HG03025 (cell line): ENCODE results near the gene EPHB4.

Experiments
- ATAC-seq: cut with Tn5 transposase; IDR thresholded peaks from one replicate; pipeline ENCODE4 v1.9.1; 2021; ENCODE audit warnings: mild to moderate bottlenecking, moderate library complexity; ENCODE audit not compliant: unreplicated experiment, low FRiP score

EPHB4 gene

GRCh38 chr7:100827330-100828226 is at the start of gene EPHB4:
Gene EPHB4, minus strand, starts transcription at chr7:100827523. Its CDS starts 493 bp downstream, at chr7:100827030.
- ATAC-seq, result no peak

DNA sequence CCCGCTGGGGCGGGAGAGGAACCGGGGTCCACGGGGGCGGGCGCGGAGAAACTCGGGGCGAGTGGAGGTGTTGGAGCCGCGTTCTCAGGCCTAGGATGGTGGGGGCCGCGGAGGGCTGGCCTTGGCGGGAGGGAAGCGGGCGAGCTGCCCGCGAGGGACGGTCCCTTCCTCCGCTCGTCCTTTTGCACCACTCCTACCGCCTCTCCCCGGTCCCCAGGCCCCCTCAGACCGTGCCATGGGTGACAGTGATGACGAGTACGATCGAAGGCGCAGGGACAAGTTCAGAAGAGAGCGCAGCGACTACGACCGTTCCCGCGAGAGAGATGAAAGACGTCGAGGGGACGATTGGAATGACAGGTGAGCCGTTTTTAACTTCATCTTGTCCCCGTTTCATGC is 48.0 kb upstream of the EPHB4 start:
- peak; percentile 31 for ATAC-seq

DNA sequence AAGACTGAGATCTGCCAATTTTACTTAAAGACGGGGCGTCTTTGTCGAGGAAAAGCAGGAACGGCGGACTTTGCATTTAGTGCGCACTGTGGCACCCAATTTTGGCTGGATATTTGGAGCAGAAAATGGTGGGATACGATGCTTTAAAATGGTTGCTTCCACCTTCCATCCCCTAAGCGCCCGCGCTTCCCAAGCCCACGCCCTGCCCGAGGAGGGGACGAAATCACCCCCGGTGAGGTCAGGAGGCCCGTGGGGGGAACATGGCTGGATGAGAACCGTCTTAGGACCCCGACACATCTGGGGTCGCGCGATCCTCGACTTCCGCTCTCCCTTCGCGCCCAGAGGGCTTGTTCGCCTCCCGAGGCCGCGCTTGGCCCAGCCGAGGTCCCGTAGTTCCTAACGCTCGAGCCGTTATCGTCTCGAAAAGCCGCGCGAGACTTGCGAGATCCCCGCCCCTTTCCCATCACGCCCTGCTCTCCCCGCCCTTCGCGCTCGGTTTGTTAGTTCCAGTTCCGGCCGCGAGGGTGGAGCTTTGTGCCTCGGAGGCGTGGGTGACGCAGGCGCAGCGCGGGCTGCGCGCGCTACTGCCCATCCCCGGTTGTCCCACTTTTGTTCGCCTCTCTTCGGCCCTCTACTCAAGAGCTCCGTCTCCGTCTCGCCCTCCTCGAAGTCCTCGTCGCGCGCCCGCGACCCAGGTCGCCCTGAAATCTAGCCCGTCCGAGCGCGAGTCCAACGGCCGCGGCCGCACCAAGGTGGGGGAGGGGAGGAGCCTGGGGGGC is 47.4 kb upstream of the EPHB4 start, which contains the start of gene SRRT:
TSS of gene SRRT (plus strand) at position 527 of the 779 bp plus-strand sequence. CDS start 488 bp downstream, outside the sequence.
- peak; percentile 79 for ATAC-seq

GRCh38 chr7:100874300-100874576 is 46.9 kb upstream of the EPHB4 start:
- no peak for ATAC-seq

- ATAC-seq, result no peak
Observed at GRCh38 chr7:100873599-100874299, 46.4 kb upstream of the EPHB4 start.

DNA sequence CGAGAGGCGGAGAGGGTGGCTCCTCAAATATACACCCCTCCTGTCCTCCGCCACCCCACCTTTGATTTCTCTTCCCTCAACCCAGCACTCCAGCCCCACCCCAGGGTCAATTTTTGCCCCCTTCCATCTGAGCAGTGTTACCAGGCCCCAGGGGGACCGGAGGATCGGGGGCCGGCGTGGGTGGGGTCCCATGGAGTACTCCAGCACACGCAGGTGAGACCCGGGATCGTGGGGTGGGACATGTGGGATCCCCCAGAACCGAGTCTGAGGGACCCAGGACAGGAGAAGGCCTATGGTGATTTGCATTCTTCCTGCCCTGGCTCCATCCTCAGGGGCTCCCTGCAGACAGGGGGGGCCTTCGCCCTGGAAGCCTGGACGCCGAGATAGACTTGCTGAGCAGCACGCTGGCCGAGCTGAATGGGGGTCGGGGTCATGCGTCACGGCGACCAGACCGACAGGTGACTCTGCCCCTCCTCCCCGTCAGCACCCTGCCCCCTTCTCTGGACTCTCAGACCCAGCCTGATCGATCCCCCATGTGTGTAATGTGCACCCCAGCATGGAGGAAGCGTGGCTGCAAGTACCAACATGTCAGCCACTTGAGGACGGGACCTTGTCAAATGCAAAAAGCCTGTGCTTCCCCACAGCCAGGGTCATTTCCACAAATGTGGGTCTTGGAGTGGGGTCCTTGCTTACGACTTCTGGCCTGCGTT is 40.6 kb upstream of the EPHB4 start:
- no peak for ATAC-seq

GRCh38 chr7:100867040-100867775 is 39.9 kb upstream of the EPHB4 start, which contains the start of gene TRIP6:
Gene TRIP6, plus strand, starts transcription at chr7:100867387. Its CDS starts 111 bp downstream, at chr7:100867498.
- ATAC-seq, result no peak

GRCh38 chr7:100866729-100867039 is 39.4 kb upstream of the EPHB4 start:
- no peak for ATAC-seq

- ATAC-seq, result no peak
Observed at GRCh38 chr7:100865938-100866728, 38.8 kb upstream of the EPHB4 start.

DNA sequence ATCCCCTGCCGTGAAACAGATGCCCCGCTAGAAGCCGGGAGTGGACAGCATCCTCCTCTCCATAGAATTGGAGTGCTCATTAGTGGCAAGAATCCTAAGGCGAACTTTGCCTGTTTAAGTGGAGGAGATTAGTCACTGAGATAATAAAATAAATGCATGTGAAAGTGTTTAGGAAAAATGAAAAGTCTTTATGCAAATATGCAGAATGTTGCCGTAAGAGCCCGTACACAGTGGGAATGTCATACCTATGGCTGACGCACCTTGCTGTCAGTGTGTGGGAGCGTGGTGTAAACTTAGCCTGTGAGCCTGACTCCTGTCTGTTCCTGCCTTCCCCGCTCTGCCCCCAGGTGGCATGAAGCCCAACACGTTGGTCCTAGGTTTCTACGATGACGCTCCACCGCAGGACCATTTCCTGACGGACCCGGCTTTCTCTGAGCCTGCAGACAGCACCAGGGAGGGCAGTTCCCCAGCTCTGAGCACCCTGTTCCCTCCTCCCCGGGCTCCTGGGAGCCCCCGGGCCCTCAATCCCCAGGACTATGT is 38.1 kb upstream of the EPHB4 start:
- ATAC-seq, result no peak

DNA sequence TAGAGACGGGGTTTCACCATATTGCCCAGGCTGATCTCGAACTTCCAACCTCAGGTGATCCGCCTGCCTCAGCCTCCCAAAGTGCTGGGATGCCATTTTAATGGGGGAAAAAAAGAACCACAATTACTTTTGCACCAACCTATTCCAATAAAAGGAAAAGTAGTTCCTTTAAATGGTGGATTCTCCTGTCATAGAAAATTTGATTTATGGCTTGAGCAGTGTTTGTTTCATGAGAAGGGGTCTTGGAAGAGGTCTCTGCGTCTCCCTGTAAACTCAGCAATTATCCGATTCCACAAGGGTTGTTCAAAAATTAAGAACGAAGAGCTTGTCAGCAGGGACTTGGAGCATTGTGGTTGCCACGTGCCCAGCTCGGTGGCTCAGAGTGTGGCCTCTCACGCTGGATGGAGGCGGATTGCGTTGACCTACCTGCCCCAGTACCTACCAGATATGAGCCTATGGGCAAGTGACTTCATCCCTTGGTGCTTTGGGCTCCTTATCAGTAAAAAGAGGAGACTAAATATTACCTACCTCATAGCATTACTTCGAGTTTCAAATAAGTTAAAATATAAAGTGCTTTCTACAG is 37.0 kb upstream of the EPHB4 start:
- ATAC-seq, result no peak

- ATAC-seq, result no peak
Observed at GRCh38 chr7:100863406-100863950, 36.2 kb upstream of the EPHB4 start.

- no peak for ATAC-seq
Observed at GRCh38 chr7:100861616-100861985, 34.3 kb upstream of the EPHB4 start.

GRCh38 chr7:100860702-100861615 is 33.6 kb upstream of the EPHB4 start:
- no peak for ATAC-seq

DNA sequence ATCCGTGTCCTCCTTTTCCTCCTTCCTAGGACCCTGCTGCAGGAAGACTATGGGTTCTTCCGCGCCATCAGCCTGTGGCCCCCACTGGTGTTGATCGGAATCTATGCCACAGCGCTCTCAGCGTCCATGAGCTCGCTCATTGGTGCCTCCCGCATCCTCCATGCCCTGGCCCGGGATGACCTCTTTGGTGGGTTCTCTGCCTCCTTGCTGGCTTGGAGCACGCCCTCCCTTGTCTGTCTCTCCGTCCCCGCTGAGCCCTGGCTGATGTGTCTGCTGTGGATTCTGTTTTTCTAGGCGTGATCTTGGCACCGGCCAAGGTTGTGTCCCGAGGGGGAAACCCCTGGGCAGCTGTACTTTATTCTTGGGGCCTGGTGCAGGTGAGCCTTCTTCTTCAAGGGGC is 32.5 kb upstream of the EPHB4 start:
- ATAC-seq, result no peak

- no peak for ATAC-seq
Observed at GRCh38 chr7:100856871-100857282, 29.6 kb upstream of the EPHB4 start.

- ATAC-seq, result no peak
Observed at GRCh38 chr7:100855515-100855914, 28.2 kb upstream of the EPHB4 start.
